ENCODE measurements around the gene KCNA1.

GRCh38 chr12:4881266-4882064 lies 28.2 kb upstream of the KCNA1 start:
- TF ChIP-seq EZH2 (IDR thresholded peaks at IDR 0.05; ENCODE audit: insufficient read depth, poor library complexity, severe bottlenecking) (no peak), EZH2phosphoT487 (IDR thresholded peaks at IDR 0.05; ENCODE audit: insufficient read depth, low read depth) (no peak)

Measured in GM23248 (cell line).